GM18520 (cell line): Measurements from ENCODE around the gene RUNX3.

ENCODE experiments used
- ATAC-seq: cut with Tn5 transposase; IDR thresholded peaks from one replicate; pipeline ENCODE4 v1.9.1; 2021; ENCODE audit not compliant: unreplicated experiment

The RUNX3 gene

DNA sequence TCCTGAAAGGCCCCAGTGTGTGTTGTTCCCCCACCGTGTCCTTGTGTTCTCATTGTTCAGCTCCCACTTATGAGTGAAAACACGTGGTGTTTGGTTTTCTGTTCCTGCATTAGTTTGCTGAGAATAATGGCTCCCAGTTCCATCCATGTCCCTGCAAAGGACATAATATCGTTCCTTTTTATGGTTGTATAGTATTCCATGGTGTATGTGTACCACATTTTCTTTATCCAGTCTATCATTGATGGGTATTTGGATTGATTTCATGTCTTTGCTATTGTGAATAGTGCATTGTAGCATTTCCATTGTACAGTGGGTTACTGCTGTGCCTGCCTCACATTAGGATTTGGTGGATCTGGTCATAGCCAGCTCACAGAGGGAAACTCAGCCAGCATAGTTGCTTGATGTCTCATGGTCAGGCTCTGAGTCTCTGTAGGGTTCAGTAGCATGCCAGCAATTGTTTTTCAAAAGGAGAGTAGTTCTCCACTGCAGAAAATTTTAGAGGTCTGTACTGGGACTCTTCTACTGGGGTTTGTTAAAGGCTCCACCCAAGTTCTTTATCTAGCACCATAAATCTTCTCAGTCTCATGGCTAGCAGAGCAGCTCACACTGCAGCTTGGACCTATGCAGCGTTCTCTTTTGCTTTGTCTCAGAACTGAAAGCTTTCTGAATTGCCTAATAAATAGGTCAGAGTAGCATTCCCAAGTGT, 41.0 kb downstream of the RUNX3 start:
- ATAC-seq: no peak

GRCh38 chr1:24888061-24888970, 41.8 kb downstream of the RUNX3 start:
- ATAC-seq: no peak

DNA sequence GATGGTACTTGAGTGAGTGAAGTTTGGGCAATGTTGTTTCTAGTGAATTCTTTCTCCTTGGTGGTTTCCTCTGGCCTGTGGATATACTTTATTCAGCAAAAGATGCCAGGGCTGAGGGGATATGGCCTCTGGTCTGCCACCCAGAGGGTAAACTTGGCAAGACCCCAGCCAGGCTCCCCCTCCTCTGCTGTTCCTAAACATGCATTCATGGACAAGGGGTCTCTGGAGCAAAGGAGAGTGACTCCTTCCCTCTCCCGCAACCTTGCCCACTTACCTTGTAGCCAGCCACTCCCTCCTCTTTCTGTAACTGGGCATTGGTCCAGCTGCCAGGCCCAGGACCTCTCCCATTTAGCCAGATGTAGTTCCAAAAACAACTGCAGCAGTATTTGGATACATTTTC, 43.8 kb downstream of the RUNX3 start:
- ATAC-seq: no peak

GRCh38 chr1:24884751-24885150, 45.3 kb downstream of the RUNX3 start:
- ATAC-seq: no peak

- no peak for ATAC-seq
Measured at GRCh38 chr1:24881034-24881433, 49.0 kb downstream of the RUNX3 start.

DNA sequence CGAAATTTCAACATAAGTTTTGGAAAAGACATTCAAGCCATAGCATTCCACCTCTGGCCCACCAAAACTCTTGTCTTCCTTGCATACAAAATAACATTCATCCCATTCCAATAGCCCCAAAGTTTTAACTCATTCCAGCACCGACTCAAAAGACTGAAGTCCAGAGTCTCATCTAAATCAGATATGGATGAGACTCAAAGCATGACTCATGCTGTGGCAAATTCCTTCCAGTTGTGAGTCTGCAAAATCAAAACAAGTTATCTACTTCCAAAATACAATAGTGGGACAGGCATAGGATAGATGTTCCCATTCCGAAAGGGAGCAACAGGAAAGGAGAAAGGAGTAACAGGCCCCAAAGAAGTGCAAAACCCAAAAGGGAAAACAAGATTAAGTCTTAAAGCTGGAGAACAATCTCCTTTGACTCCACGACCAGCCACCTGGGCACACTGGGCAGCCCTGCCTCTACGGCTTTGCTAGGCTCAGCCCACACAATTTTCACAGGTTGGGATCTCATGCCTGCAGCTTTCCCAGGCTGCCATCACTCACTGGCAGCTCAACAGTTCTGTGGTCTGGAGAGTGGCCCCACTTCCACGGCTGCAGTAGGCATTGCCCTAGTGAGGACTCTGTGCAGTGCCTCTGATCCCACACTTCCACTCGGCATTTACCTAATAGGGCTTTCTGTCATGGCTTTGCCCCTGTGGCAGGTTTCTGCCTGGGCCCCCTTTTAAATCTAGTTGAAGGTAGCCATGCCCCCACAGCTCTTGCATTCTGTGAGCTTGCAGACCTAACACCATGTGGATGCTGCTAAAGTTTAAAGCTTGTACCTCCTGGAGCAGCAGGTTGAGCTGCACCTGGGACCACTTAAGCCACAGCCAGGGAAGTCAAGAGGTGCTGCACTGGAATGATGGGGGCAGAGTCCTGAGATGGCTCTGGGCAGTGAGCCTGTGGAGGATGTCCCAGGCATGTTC, 51.0 kb downstream of the RUNX3 start:
- ATAC-seq: no peak

DNA sequence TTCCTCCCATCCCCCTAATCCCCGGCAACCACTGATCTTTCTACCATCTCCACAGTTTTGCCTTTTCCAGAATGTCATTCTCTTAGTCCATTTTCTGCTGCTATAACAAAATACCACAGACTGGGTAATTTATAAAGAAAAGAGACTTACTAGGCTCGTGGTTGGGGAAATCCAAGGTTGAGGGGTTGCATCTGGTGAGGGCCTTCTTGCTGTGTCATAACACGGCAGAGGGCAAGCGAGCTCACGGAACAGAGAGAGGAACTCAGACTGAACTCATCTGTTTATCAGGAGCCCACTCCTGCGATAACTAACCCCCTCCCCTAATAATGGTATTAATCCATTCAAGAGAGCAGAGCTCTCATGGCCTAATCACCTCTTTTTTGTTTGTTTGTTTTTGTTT, 52.0 kb downstream of the RUNX3 start:
- no peak for ATAC-seq

GRCh38 chr1:24875991-24876506, 54.0 kb downstream of the RUNX3 start:
- no peak for ATAC-seq

DNA sequence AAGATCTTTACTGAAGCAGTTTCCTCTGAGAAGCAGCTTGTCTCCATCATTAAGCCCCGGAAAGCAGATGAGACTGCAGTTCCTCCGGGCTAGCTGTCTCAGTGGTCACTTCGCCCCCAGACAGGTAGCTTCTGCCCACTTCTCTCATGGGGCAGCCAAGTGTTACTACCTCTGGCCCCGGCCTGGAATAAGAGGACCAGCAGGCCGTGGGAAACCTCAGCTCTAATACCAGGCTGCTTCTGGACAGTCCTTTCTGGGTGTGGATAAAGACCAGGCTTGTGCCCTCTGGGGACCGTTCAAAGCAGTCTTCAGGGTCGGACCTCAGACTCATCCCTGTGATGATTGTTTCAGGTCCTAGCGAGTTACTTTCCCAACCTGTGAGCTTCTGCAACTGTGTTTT, 54.8 kb downstream of the RUNX3 start:
- ATAC-seq: no peak

- no peak for ATAC-seq
Measured at GRCh38 chr1:24874611-24875234, 55.4 kb downstream of the RUNX3 start.

DNA sequence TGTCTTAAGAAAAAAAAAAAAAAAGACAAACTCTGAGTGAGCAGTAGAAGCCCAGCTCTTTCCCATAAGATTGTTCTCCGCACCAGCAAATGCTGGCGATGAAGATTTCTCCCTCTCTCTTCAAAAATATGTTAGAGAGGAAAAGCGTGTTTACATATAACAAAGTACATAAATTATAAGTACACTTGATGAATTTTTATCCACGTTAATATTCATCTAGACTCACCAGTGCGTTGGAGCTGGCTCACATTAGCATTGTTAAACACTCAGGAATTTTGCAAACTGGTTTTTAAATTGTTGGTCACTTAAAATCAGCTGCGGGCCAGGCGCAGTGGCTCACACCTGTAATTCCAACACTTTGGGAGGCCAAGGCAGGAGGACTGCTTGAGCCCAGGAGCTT, 56.0 kb downstream of the RUNX3 start:
- ATAC-seq: no peak

- ATAC-seq: no peak
Measured at GRCh38 chr1:24873148-24873547, 56.9 kb downstream of the RUNX3 start.

DNA sequence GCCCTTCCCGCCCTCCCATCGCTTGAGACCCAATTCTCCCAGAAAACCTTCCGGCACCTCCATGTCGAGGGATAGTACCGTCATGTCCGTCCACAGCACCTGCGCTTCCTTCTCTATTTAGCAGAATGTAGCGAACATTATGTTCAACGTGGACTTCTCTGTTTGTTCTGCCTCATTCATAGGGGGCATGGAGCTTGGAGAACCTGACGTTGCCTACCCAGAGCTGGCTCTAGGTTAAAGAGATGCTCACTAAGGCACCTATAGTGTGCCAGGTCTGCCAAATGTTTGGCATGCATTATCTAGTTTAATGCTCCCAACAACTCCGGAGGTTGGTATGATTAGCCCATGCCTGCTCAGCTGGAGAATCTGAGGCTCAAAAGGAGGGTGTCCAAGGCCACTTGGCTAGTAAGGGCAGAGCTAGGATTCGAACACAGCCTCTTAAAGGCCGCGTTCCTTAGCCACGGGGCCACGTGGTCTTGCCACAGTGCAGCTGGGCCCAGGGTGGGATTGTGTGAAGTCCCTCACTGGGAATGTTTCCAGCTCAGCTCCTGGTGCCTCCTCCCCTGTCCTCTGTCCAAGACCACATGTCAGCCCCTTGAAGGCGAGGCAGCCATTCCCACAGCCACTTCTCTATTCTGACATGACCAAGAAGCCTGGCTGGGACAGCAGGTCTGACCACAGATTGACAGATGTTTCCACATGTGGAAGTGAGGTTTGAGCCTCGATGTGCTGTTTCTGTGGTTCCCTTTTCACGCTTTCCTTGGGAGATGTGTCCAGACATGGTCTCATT, 57.8 kb downstream of the RUNX3 start:
- no peak for ATAC-seq

- ATAC-seq: no peak
Measured at GRCh38 chr1:24871306-24871901, 58.7 kb downstream of the RUNX3 start.

DNA sequence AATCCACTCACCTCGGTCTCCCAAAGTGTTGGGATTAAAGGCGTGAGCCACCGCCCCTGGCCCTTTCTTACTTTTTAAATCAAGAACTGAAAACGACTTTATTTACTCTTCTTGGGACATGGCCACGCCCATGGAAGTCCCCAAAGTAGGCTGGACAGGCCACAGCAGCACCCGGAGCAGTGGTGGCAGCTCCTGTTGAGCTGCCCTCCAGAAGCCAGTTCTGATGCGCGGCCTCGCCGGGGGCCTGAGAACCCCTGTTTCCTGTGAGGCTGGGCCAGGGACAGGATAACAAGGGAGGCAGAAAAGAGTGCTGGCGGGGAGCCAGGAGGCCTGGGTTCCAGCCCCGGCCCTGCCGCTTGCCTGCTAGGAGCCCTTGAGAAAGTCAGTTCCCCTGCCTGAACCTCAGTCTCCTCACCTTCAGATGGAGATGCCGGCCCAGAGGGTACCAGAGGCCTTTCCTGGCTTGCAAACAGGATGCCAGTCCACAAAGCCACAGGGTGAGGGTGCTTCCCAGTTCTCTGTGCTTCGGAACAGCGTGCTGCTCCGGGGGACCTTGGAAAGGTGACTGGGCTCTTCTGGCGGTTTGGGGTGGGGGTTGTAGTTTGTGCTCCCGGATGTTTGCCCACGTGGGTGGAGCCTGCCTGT, 59.4 kb downstream of the RUNX3 start:
- no peak for ATAC-seq

GRCh38 chr1:24868016-24868875, 61.8 kb downstream of the RUNX3 start:
- no peak for ATAC-seq

- no peak for ATAC-seq
Measured at GRCh38 chr1:24867084-24867870, 62.8 kb downstream of the RUNX3 start.
